GM19397 (cell line): Measurements from ENCODE around the gene ZNF91.
"Not testable (repeated sequence)": the region's sequence is repeated elsewhere in the genome, so short reads cannot be mapped to it uniquely, and the experiment has no call there.

Source experiments
- ATAC-seq: cut with Tn5 transposase; IDR thresholded peaks from one replicate; pipeline ENCODE4 v1.9.1; 2021; ENCODE audit warnings: mild to moderate bottlenecking, moderate library complexity; ENCODE audit not compliant: unreplicated experiment

The ZNF91 gene

DNA sequence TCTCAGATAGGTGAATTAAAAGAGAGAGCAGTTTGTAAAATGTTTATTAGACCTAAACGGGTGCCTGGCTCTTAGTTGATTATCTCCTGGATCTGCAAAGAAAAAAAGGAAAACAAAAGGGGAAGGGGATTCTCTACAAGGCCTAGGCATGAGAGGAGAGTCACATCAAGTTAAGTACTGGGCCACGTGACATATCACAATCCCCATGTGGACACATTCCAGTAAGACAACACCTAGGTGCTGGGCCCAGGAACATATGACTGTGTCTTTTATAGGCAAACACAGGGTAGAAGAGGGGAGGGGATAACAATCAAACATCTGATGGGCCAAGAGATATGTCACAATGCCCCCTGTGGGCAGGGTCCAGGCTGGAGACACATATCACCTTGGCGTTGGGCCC lies 4.2 kb upstream of the ZNF91 start:
- ATAC-seq, result no peak

GRCh38 chr19:23395722-23396117 lies 449 bp upstream of the ZNF91 start:
- not testable (repeated sequence) for ATAC-seq

DNA sequence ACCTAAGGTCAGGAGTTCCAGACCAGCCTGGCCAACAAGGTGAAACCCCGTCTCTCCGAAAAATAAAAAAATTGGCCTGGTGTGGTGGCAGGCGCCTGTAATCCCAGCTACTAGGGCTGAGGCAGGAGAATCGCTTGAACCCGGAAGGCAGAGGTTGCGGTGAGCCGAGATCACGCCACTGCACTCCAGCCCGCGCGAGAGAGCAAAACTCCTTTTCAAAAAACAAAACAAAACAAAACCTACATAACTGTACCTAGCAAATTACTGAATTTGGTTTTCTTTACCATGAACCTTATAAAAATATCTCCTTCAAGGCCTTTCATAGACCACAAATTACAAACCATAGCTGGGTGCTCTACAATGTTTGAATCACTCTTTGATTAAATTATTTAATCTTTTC lies 760 bp downstream of the ZNF91 start:
- ATAC-seq, result no peak

- no peak for ATAC-seq
These were observed 2.1 kb downstream of the ZNF91 start for GRCh38 chr19:23393121-23393520.

DNA sequence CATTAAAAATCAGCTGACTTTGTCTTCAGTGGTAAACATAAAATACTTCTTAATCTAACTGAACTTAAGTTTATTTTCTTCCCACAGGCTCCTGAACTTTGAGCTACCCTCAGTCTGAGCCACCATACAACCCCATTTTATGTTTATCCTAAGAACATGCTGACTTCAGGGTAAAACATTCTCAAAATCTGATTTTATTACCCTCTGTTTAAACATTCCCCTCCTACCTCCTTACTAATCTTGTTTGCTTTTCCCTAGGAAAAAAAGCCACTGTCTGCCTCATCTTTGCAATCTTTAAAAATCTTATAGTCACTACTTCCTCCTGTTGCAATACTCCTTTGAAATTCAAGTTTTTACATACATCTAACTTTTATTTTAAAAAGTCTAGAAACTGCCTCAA lies 4.0 kb downstream of the ZNF91 start:
- ATAC-seq, result no peak

- ATAC-seq, result no peak
These were observed 9.9 kb downstream of the ZNF91 start for GRCh38 chr19:23385404-23385803.

DNA sequence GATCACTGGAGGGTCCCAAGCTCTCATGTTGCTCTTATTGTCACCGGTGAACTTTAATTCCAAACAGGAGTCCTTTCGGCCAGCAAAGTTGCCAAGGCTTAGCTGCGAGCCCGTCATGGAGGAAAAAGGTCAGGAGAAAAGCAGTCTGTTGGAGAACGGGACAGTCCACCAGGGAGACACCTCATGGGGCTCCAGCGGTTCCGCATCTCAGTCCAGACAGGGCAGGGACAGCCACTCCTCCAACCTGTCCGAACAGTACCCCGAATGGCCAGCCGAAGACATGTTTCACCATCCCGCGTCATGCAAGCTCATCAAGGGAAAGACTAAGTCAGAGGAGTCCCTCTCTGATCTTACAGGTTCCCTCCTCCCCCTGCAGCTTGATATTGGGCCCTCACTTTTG lies 10.4 kb downstream of the ZNF91 start:
- ATAC-seq, result no peak

- ATAC-seq, result no peak
These were observed 11.1 kb downstream of the ZNF91 start for GRCh38 chr19:23384166-23384565.

GRCh38 chr19:23382955-23383354 lies 12.3 kb downstream of the ZNF91 start:
- ATAC-seq, result no peak

- no peak for ATAC-seq
These were observed 14.2 kb downstream of the ZNF91 start for GRCh38 chr19:23381114-23381513.

- not testable (repeated sequence) for ATAC-seq
These were observed 15.6 kb downstream of the ZNF91 start for GRCh38 chr19:23379671-23380070.

- no peak for ATAC-seq
These were observed 16.3 kb downstream of the ZNF91 start for GRCh38 chr19:23378948-23379347.

DNA sequence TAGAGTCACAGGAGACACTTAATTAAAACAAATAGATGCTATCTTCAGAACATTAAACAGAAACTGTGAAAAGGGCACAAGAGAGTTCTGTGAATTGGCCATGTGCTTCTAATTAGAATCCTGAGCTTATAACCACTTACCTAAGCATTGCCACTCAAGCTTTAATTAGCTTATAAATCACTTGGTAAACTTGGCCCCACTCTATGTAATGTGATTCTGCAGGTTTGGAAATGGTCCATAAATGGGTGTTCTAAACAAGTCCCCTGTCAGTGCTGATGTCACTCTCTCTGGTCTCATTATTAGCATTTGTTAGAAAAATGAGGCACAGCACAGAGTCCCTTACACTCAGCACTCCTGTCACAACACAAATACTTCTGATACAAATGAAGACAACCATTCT lies 18.0 kb downstream of the ZNF91 start:
- no peak for ATAC-seq

GRCh38 chr19:23366437-23366836 lies 28.8 kb downstream of the ZNF91 start:
- no peak for ATAC-seq

DNA sequence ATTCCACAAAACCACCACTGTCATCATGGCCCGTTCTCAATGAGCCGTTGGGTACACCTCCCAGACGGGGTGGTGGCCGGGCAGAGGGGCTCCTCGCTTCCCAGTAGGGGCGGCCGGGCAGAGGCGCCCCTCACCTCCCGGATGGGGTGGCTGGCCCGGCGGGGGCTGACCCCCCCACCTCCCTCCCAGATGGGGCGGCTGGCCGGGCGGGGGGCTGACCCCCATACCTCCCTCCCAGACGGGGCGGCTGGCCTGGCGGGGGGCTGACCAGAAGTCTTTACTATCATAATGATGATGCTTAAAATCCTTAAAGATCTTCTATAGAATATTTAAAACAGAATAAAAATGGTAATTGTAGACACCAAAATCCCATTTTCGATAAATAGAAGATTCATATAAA lies 29.2 kb downstream of the ZNF91 start:
- ATAC-seq, result not testable (repeated sequence)

DNA sequence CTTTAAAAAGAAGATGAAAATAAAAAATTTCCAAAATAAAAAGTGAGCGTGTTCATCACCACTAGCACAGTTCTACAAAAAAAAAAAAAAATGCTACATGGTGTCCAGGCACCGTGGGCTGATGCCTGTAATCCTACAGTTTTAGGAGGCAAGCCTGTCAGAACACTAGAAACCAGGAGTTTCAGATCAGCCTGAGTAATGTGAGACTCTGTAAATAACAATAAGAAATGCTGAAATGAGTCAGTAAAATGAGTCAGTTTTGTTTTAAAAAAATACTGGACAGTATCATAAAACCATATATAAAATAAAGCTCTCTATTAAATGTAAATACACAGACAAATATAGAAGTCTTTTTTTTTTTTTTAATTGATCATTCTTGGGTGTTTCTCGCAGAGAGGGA lies 30.0 kb downstream of the ZNF91 start:
- no peak for ATAC-seq

DNA sequence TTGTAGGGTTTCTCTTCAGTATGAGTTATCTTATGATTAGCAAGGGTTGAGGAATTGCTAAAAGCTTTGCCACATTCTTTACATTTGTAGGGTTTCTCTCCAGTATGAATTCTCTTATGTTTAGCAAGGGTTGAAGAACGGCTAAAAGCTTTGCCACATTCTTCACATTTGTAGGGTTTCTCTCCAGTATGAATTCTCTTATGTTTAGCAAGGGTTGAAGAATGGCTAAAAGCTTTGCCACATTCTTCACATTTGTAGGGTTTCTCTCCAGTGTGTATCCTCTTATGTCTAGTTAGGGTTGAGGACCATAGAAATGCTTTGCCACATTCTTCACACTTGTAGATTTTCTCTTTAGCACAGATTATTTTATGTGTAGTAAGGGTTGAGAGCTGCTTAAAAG lies 33.4 kb downstream of the ZNF91 start:
- ATAC-seq, result not testable (repeated sequence)

DNA sequence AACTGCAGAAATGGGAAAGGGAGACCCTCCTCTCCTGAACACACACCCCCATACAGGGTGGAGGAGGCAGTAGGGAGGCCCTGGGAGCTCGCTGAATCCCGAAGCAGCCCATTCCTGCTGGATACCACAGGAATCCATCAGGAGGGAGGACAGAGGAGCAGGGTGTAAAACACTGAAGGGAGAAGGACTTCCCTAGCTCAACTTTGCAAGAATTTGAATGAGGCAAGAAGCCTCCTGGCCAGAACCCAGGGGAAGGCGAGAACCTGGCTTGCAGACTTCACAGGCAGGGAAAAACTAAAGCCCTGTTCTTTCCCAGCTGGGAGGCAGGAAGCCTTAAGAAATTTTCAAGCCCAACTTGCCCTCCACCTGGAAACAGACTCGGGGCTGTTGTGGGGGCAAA lies 43.5 kb downstream of the ZNF91 start:
- no peak for ATAC-seq

DNA sequence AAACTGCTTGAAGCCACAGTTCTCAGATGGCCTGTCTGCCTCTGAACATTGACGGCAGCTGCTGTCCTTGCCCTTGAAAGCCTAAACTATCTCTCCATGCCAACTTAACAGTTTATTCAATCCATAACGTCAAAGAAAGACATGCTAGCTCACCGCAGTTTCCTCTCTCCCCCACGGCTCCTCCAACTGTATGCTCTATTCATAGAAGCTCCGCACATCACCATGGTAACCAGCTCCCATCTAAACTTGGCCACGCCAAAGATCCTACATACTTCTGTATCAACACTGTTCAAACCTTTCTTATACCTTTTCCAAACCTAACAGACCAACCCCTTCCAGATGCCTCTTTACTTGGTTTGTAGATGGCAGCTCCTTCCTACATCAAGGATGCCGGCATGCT lies 48.6 kb downstream of the ZNF91 start:
- ATAC-seq, result no peak

- ATAC-seq, result no peak
These were observed 49.4 kb downstream of the ZNF91 start for GRCh38 chr19:23345838-23346237.

- no peak for ATAC-seq
These were observed 51.7 kb downstream of the ZNF91 start for GRCh38 chr19:23343434-23344010.

GRCh38 chr19:23328211-23328610 lies 67.1 kb downstream of the ZNF91 start:
- no peak for ATAC-seq

- no peak for ATAC-seq
These were observed 73.2 kb downstream of the ZNF91 start for GRCh38 chr19:23321953-23322549.
